PC-9 (cell line): Measurements from ENCODE around the gene YEATS4. TPM values are rescaled to one million over a fixed set of nuclear protein-coding genes. Genes with fewer than 3 reads are reported as not detected.

Source experiments
- BruUV-seq: library from RNA; stranded (reverse); fragments of 400-500 nt; replicated peaks from 2 replicates; lab custom pipeline; 2021; lab: Mats Ljungman, UMichigan
- CTCF ChIA-PET: fragments of 300-600 bp; sonication (Branson Sonifier 250); formaldehyde crosslinking; loops from one replicate; lab custom pipeline; 2022; ENCODE audit warnings: antibody characterized with exemption; lab: Charles Lee
- POLR2A ChIA-PET: fragments of 300-600 bp; sonication (Branson Sonifier 250); formaldehyde crosslinking; loops from one replicate; lab custom pipeline; 2022; ENCODE audit warnings: antibody characterized with exemption; ENCODE audit not compliant: unreplicated experiment; lab: Charles Lee
- DNase-seq, 2 experiments: peaks; one replicate each; pipeline versions ENCODE4 v3.0.0 to v3.0.0-alpha.2; 2015 to 2022; ENCODE audit warnings: mixed read lengths in 1 of 2
- H2AFZ ChIP-seq: fragments of 200-600 bp; sonication (generic); 2 replicates; pipeline ENCODE4 v1.8.1; 2017; ENCODE audit warnings: antibody characterized with exemption
- H3F3A ChIP-seq: fragments of 200-600 bp; sonication (generic); 2 replicates; pipeline ENCODE4 v1.8.1; 2017; ENCODE audit warnings: antibody characterized with exemption, mild to moderate bottlenecking, low read depth; ENCODE audit not compliant: insufficient read depth
- H3K27ac ChIP-seq: fragments of 200-600 bp; sonication (generic); 2 replicates; pipeline ENCODE4 v1.6.1; 2016; ENCODE audit warnings: mixed run types
- H3K27me3 ChIP-seq: fragments of 200-600 bp; sonication (generic); 2 replicates; pipeline ENCODE4 v1.6.1; 2016; ENCODE audit warnings: low read depth, mixed run types; ENCODE audit not compliant: insufficient read depth
- H3K36me3 ChIP-seq: fragments of 200-600 bp; sonication (generic); 2 replicates; pipeline ENCODE4 v1.6.1; 2016; ENCODE audit warnings: low read depth, mixed run types
- H3K4me1 ChIP-seq: fragments of 200-600 bp; sonication (generic); replicated peaks from 2 replicates; pipeline ENCODE4 v1.6.1; 2016; ENCODE audit warnings: mixed run types; ENCODE audit not compliant: insufficient read depth
- H3K4me2 ChIP-seq: fragments of 200-600 bp; sonication (generic); 2 replicates; pipeline ENCODE4 v1.6.1; 2017; ENCODE audit warnings: mixed run types
- H3K4me3 ChIP-seq: fragments of 200-600 bp; sonication (generic); 2 replicates; pipeline ENCODE4 v1.6.1; 2016; ENCODE audit warnings: mixed run types
- H3K79me2 ChIP-seq: fragments of 200-600 bp; sonication (generic); 2 replicates; pipeline ENCODE4 v1.6.1; 2017; ENCODE audit warnings: low read depth, mixed run types
- H3K9me2 ChIP-seq: fragments of 200-600 bp; sonication (generic); 2 replicates; pipeline ENCODE4 v1.8.1; 2017; ENCODE audit warnings: mild to moderate bottlenecking; ENCODE audit not compliant: insufficient read depth
- H3K9me3 ChIP-seq: fragments of 200-600 bp; sonication (generic); 2 replicates; pipeline ENCODE4 v1.8.1; 2016; ENCODE audit warnings: low read depth; ENCODE audit not compliant: insufficient read depth
- H4K20me1 ChIP-seq: fragments of 200-600 bp; sonication (generic); 2 replicates; pipeline ENCODE4 v1.8.1; 2017; ENCODE audit not compliant: insufficient read depth
- EZH2 ChIP-seq: fragments of 200-600 bp; sonication (generic); IDR thresholded peaks from 2 replicates; pipeline ENCODE4 v1.8.0; 2017; ENCODE audit warnings: antibody characterized with exemption, low read depth
- intact Hi-C: fragments of 100-400 bp; cut with micrococcal nuclease; formaldehyde crosslinking; loops from one replicate; pipeline ENCODE4 v1.10.0; 2022; ENCODE audit not compliant: unreplicated experiment
- total RNA-seq: library from RNA; stranded (reverse); gene quantifications from 2 replicates; pipeline ENCODE4 v1.2.3, GENCODE V29; 2021
- TF ChIP-seq, protein P1 (sequence below): fragments of 200-600 bp; sonication (generic); conservative IDR thresholded peaks from 2 replicates; pipeline ENCODE4 v1.6.1; 2017; ENCODE audit warnings: mixed run types, antibody characterized with exemption, mild to moderate bottlenecking, moderate library complexity

The YEATS4 gene
- total RNA-seq, 1 experiment from 2014 or later: 23.5 TPM

DNA sequence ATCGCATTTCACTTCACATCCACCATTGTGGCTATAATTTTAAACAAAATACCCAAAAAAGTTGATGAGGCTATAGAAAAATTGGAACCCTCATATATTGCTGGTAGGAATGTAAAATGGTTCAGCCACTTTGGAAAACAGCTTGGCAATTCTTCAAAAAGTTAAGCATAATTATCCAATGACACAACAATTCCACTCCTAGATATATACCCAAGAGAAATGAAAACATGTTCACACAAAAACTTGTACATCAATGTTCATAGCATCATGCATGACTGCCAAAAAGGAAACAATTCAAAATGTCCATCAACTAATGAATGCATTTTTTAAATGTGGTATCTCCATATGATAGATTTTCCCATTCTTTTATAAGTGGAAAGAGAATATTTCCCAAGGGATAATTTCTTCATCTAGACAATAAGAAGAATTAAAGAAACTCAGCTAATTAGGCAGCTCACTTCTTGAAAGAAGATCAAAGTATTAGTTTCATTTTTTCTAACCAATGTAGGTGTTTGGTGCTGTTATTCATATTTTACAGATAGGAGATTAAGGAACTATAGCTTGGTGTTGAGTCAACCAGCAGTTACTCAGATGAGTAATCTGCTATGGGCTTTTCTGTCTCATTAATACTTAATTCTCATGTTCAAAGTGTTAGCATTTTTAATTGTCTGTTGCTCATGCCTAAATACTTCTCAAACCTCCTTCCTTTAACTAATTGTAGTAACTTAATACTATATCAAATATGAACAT lies 32.8 kb downstream of the YEATS4 start:
- intact Hi-C loops: no loop called here
- H3K79me2 ChIP-seq: no peaks in the 10 kb centered on the region
- POLR2A ChIA-PET: no interaction called here
- H3K27me3 ChIP-seq: no peaks in the 10 kb centered on the region
- no peak overlapping the region for H3K4me3 ChIP-seq
- no peak for TF ChIP-seq EZH2
- TF ChIP-seq, protein P1, sequence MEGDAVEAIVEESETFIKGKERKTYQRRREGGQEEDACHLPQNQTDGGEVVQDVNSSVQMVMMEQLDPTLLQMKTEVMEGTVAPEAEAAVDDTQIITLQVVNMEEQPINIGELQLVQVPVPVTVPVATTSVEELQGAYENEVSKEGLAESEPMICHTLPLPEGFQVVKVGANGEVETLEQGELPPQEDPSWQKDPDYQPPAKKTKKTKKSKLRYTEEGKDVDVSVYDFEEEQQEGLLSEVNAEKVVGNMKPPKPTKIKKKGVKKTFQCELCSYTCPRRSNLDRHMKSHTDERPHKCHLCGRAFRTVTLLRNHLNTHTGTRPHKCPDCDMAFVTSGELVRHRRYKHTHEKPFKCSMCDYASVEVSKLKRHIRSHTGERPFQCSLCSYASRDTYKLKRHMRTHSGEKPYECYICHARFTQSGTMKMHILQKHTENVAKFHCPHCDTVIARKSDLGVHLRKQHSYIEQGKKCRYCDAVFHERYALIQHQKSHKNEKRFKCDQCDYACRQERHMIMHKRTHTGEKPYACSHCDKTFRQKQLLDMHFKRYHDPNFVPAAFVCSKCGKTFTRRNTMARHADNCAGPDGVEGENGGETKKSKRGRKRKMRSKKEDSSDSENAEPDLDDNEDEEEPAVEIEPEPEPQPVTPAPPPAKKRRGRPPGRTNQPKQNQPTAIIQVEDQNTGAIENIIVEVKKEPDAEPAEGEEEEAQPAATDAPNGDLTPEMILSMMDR: no peak
- DNase-seq: no peak
- BruUV-seq: no TSS peak
- peaks cover 3% of the 10 kb centered on the region; the same call in 1 of the 2 replicates for H4K20me1 ChIP-seq
- CTCF ChIA-PET: no interaction called here
- H3F3A ChIP-seq: no peaks in the 10 kb centered on the region
- no peak overlapping the region for H3K4me2 ChIP-seq
- no peak overlapping the region for H2AFZ ChIP-seq
- 0 out of 2 replicates have a peak, but pooled peaks cover 9% of the 10 kb centered on the region for H3K36me3 ChIP-seq
- no peaks in the 10 kb centered on the region; the same call in 1 of the 2 replicates for H3K9me2 ChIP-seq
- peaks cover 3% of the 10 kb centered on the region for H3K9me3 ChIP-seq
- no peak overlapping the region for H3K27ac ChIP-seq
- no peaks in the 10 kb centered on the region for H3K4me1 ChIP-seq

GRCh38 chr12:69396041-69396440 lies 36.5 kb downstream of the YEATS4 start:
- Histone ChIP-seq H3K27ac (no peak overlapping the region), H3K36me3 (0 out of 2 replicates have a peak, but pooled peaks cover 12% of the 10 kb centered on the region), H3K79me2 (no peaks in the 10 kb centered on the region), H3K9me2 (no peaks in the 10 kb centered on the region; the same call in 1 of the 2 replicates), H3K4me3 (no peak overlapping the region), H3K4me1 (no peaks in the 10 kb centered on the region), H4K20me1 (no peaks in the 10 kb centered on the region), H3K9me3 (peaks cover 3% of the 10 kb centered on the region), H3F3A (no peaks in the 10 kb centered on the region), H3K4me2 (no peak overlapping the region), H3K27me3 (no peaks in the 10 kb centered on the region), H2AFZ (no peak overlapping the region)
- CTCF ChIA-PET: no interaction called here
- intact Hi-C loops: no loop called here
- TF ChIP-seq EZH2: no peak
- TF ChIP-seq, protein P1: no peak
- POLR2A ChIA-PET: no interaction called here
- no TSS peak for BruUV-seq
- no peak for DNase-seq

DNA sequence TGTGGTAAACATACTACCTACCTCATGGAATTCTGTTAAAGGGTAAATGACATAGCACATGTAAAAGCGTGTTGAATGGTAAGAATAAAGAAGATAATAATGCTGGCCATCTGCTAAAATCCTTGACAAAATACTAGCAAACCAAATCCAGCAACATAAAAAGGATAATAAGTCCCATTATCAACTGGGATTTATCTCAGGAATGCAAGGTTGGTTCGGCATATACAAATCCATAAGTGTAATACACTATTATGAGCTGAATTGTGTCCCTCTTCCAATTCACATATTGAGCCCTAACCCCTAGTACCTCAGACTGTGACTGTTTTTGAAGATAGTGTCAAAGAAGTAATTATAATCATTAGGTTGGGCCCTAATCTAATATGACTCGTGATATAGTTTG lies 37.4 kb downstream of the YEATS4 start:
- H2AFZ ChIP-seq: no peak overlapping the region
- ChIA-PET POLR2A (no interaction called here), CTCF (no interaction called here)
- intact Hi-C loops: no loop called here
- H3K4me3 ChIP-seq: no peak overlapping the region
- H3K4me2 ChIP-seq: no peak overlapping the region
- H3K27me3 ChIP-seq: no peaks in the 10 kb centered on the region
- no peak for TF ChIP-seq EZH2
- TF ChIP-seq, protein P1: no peak
- H3K27ac ChIP-seq: no peak overlapping the region
- no peaks in the 10 kb centered on the region for H4K20me1 ChIP-seq
- H3K4me1 ChIP-seq: no peaks in the 10 kb centered on the region
- no peak for DNase-seq
- no peaks in the 10 kb centered on the region for H3K79me2 ChIP-seq
- BruUV-seq: no TSS peak
- H3F3A ChIP-seq: no peaks in the 10 kb centered on the region
- H3K9me3 ChIP-seq: peaks cover 3% of the 10 kb centered on the region
- no peaks in the 10 kb centered on the region; the same call in 1 of the 2 replicates for H3K9me2 ChIP-seq
- H3K36me3 ChIP-seq: 0 out of 2 replicates have a peak, but pooled peaks cover 12% of the 10 kb centered on the region
